Thoracic aorta (tissue), 2 donors: ENCODE measurements around the gene RNF167. TPM values are rescaled to one million over a fixed set of nuclear protein-coding genes. Genes with fewer than 3 reads are reported as not detected.

Source experiments
- ATAC-seq: fragments of 150-250 bp; one replicate; pipeline ENCODE4 v1.8.0; 2017; ENCODE audit warnings: low read depth; ENCODE audit not compliant: insufficient number of reproducible peaks, low FRiP score
- DNase-seq: peaks from one replicate; pipeline ENCODE4 v3.0.0-alpha.2; 2020; ENCODE audit warnings: low spot score
- H3K27ac ChIP-seq, 2 donors: fragments of 200-600 bp; sonication (generic); 1 replicate in 1 of 2; 2 replicates in 1 of 2; pipeline ENCODE4 v1.5.1; 2016; ENCODE audit warnings: mild to moderate bottlenecking in 2 of 2, moderate library complexity in 2 of 2
- H3K27me3 ChIP-seq: fragments of 200-600 bp; sonication (generic); replicated peaks from 2 replicates; pipeline ENCODE4 v1.6.0; 2016; ENCODE audit warnings: mild to moderate bottlenecking; ENCODE audit not compliant: insufficient read depth
- H3K36me3 ChIP-seq: fragments of 200-600 bp; sonication (generic); one replicate; pipeline ENCODE4 v1.5.1; 2016
- H3K4me1 ChIP-seq, 2 donors: fragments of 200-600 bp; sonication (generic); 1 replicate in 1 of 2; 2 replicates in 1 of 2; pipeline versions ENCODE4 v1.5.1 to v1.6.0; 2016; ENCODE audit warnings: low read depth in 2 of 2, mild to moderate bottlenecking in 1 of 2; ENCODE audit not compliant: control insufficient read depth in 1 of 2
- H3K4me3 ChIP-seq: fragments of 200-600 bp; sonication (generic); 2 replicates; pipeline ENCODE4 v1.5.1; 2016; ENCODE audit warnings: mild to moderate bottlenecking
- H3K9me3 ChIP-seq: fragments of 200-600 bp; sonication (generic); 2 replicates; pipeline ENCODE4 v1.5.1; 2016
- CTCF ChIP-seq: fragments of 200-600 bp; sonication (generic); IDR thresholded peaks from one replicate; pipeline ENCODE4 v1.5.1; 2019; ENCODE audit warnings: antibody characterized with exemption
- total RNA-seq, 2 donors: library from RNA; depleted of rRNA; stranded (reverse); fragments of >200 nt; gene quantifications; one replicate each; pipeline versions ENCODE4 v1.1.0 to v1.2.3, GENCODE V29; 2016

Gene RNF167
- total RNA-seq, 2 donors from 2014 or later: 32.4 to 38.3 TPM

DNA sequence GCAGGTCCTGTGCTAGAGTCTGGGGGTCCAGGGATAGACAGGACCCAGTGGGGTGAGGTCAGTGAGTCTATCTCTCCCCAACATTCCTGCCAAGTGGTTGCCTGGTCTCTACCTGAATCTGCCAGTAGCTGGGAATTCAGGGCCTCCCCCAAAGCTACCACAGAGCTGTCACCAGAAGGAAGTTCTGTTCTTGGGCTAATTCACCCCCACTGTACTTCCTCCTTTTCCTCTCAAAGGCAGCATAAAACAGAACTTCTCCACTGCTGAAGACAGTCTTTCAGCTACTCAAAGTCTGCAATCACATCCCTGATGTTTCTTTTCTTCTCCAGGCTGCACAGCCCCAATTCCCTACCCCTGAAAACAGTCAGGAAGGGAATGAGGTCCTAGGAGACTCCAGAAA, 38.7 kb downstream of the RNF167 start:
- H3K9me3 ChIP-seq: no peaks in the 10 kb centered on the region
- no peak for TF ChIP-seq CTCF
- H3K27ac ChIP-seq: no peak overlapping the region
- ATAC-seq (no peak), DNase-seq (no peak)
- peaks cover 44% of the 10 kb centered on the region for H3K36me3 ChIP-seq
- no peaks in the 10 kb centered on the region for H3K27me3 ChIP-seq
- H3K4me1 ChIP-seq: peaks cover 0 to 12% of the 10 kb centered on the region in 2 donors
- H3K4me3 ChIP-seq: no peak overlapping the region

- ATAC-seq (no peak), DNase-seq (no peak)
- Histone ChIP-seq H3K27me3 (no peaks in the 10 kb centered on the region), H3K9me3 (no peaks in the 10 kb centered on the region), H3K4me1 (peaks cover 0 to 5% of the 10 kb centered on the region in 2 donors), H3K4me3 (no peak overlapping the region), H3K36me3 (peaks cover 44% of the 10 kb centered on the region), H3K27ac (no peak overlapping the region)
- TF ChIP-seq CTCF: peak; percentile 86
These were observed 40.7 kb downstream of the RNF167 start for GRCh38 chr17:4980644-4981216.

DNA sequence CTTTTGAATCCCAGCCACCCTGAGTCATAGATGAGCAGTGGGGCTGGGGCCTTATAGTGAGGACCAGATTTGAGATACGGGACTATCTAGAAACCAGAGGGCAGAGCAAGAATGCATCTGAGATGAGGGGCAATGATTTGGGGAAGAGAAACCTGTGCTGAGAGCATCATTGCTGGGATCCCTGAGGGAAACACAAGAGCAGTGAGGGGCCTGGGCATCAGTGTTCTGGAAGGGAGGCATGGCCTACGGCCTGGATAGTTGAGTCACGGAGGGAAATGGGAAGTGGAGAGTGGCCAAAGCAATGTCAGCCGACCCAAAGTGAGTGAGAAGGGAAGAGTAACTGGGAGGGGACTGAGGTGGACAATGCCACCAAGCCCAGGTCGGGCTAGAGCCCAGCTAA, 42.2 kb downstream of the RNF167 start:
- TF ChIP-seq CTCF: no peak
- Histone ChIP-seq H3K36me3 (peaks cover 33% of the 10 kb centered on the region), H3K4me3 (no peak overlapping the region), H3K27ac (no peak overlapping the region), H3K27me3 (no peaks in the 10 kb centered on the region), H3K4me1 (peaks cover 0 to 18% of the 10 kb centered on the region in 2 donors), H3K9me3 (no peaks in the 10 kb centered on the region)
- no peak for ATAC-seq
- no peak for DNase-seq

GRCh38 chr17:4986403-4986802, 46.3 kb downstream of the RNF167 start:
- DNase-seq (no peak), ATAC-seq (peak; percentile 3)
- peaks cover 10 to 30% of the 10 kb centered on the region in 2 donors for H3K4me1 ChIP-seq

More at GRCh38 chr17:4986403-4986802, 46.3 kb downstream of the RNF167 start:
- H3K27ac ChIP-seq: peak overlapping the region; percentile 89 to 91
- TF ChIP-seq CTCF: no peak
- H3K36me3 ChIP-seq: peaks cover 8% of the 10 kb centered on the region
- H3K27me3 ChIP-seq: no peaks in the 10 kb centered on the region
- H3K4me3 ChIP-seq: peak overlapping the region; percentile 82
- no peaks in the 10 kb centered on the region for H3K9me3 ChIP-seq
